BJ (cell line): ENCODE results near the gene APBB2. TPM values are rescaled to one million over a fixed set of nuclear protein-coding genes. Genes with fewer than 3 reads are reported as not detected.
"Not testable (repeated sequence)": the region's sequence is repeated elsewhere in the genome, so short reads cannot be mapped to it uniquely, and the experiment has no call there.

Source experiments
- CTCF ChIA-PET: fragments of 350-600 bp; formaldehyde crosslinking; extraction: SDS; loops from one replicate; lab custom pipeline; 2021; ENCODE audit warnings: antibody characterized with exemption, inconsistent platforms; lab: Yijun Ruan, JAX
- POLR2A ChIA-PET: fragments of 300-600 bp; sonication (Branson Sonifier 250); formaldehyde crosslinking; extraction: SDS; loops from one replicate; lab custom pipeline; 2021; ENCODE audit warnings: antibody characterized with exemption; lab: Charles Lee
- DNase-seq: peaks from one replicate; pipeline ENCODE4 v3.0.0-alpha.2; 2011; ENCODE audit warnings: low read depth
- H3K27me3 ChIP-seq: 2 replicates; pipeline ENCODE4 v1.6.0; 2011; ENCODE audit warnings: low read length; ENCODE audit not compliant: control insufficient read depth, insufficient read depth
- H3K36me3 ChIP-seq: 2 replicates; pipeline ENCODE4 v1.5.1; 2011; ENCODE audit warnings: low read length; ENCODE audit not compliant: control insufficient read depth, insufficient read depth
- H3K4me3 ChIP-seq: 2 replicates; pipeline ENCODE4 v1.5.1; 2011; ENCODE audit warnings: low read depth, mild to moderate bottlenecking, control low read depth, low read length
- polyA plus RNA-seq: library from polyadenylated mRNA; depleted of rRNA; stranded (reverse); fragments of >200 nt; gene quantifications from 2 replicates; pipeline ENCODE4 v1.2.3, GENCODE V29; 2011
- TF ChIP-seq, protein P1 (sequence below): IDR thresholded peaks from 2 replicates; pipeline ENCODE4 v1.5.1; 2011; ENCODE audit warnings: low read depth, mild to moderate bottlenecking, control low read depth, inconsistent platforms, low read length, moderate library complexity; ENCODE audit not compliant: insufficient read depth

Gene APBB2
- polyA plus RNA-seq, 1 experiment: 50.3 TPM

GRCh38 chr4:41148931-41149330, 65.4 kb downstream of the APBB2 start:
- ChIA-PET CTCF (no interaction called here), POLR2A (no interaction called here)
- no peak overlapping the region for H3K4me3 ChIP-seq
- TF ChIP-seq, protein P1, sequence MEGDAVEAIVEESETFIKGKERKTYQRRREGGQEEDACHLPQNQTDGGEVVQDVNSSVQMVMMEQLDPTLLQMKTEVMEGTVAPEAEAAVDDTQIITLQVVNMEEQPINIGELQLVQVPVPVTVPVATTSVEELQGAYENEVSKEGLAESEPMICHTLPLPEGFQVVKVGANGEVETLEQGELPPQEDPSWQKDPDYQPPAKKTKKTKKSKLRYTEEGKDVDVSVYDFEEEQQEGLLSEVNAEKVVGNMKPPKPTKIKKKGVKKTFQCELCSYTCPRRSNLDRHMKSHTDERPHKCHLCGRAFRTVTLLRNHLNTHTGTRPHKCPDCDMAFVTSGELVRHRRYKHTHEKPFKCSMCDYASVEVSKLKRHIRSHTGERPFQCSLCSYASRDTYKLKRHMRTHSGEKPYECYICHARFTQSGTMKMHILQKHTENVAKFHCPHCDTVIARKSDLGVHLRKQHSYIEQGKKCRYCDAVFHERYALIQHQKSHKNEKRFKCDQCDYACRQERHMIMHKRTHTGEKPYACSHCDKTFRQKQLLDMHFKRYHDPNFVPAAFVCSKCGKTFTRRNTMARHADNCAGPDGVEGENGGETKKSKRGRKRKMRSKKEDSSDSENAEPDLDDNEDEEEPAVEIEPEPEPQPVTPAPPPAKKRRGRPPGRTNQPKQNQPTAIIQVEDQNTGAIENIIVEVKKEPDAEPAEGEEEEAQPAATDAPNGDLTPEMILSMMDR: no peak
- H3K27me3 ChIP-seq: no peaks in the 10 kb centered on the region
- no peak for DNase-seq
- H3K36me3 ChIP-seq: no peaks in the 10 kb centered on the region

- H3K36me3 ChIP-seq: no peaks in the 10 kb centered on the region
- CTCF ChIA-PET: interaction anchor here (0.6 kb wide), 1 partner anchor 1479 kb away, joined by 3 read pairs; no protein-coding TSS in a partner anchor
- H3K27me3 ChIP-seq: no peaks in the 10 kb centered on the region
- DNase-seq: no peak
- POLR2A ChIA-PET: no interaction called here
- no peak overlapping the region for H3K4me3 ChIP-seq
- TF ChIP-seq, protein P1: no peak
These were observed 66.0 kb downstream of the APBB2 start for GRCh38 chr4:41148292-41148691.

GRCh38 chr4:41147570-41147969, 66.8 kb downstream of the APBB2 start:
- H3K4me3 ChIP-seq, H3K36me3 ChIP-seq, H3K27me3 ChIP-seq, DNase-seq: not testable (repeated sequence)
- POLR2A ChIA-PET: interaction anchor here (0.7 kb wide), 2 partner anchors 49 to 67 kb away, joined by 5 to 13 read pairs; partner anchors contain the start of gene APBB2
- CTCF ChIA-PET: interaction anchor here (1.3 to 1.5 kb wide), 2 partner anchors 29 to 171 kb away, joined by 4 read pairs; no protein-coding TSS in a partner anchor

DNA sequence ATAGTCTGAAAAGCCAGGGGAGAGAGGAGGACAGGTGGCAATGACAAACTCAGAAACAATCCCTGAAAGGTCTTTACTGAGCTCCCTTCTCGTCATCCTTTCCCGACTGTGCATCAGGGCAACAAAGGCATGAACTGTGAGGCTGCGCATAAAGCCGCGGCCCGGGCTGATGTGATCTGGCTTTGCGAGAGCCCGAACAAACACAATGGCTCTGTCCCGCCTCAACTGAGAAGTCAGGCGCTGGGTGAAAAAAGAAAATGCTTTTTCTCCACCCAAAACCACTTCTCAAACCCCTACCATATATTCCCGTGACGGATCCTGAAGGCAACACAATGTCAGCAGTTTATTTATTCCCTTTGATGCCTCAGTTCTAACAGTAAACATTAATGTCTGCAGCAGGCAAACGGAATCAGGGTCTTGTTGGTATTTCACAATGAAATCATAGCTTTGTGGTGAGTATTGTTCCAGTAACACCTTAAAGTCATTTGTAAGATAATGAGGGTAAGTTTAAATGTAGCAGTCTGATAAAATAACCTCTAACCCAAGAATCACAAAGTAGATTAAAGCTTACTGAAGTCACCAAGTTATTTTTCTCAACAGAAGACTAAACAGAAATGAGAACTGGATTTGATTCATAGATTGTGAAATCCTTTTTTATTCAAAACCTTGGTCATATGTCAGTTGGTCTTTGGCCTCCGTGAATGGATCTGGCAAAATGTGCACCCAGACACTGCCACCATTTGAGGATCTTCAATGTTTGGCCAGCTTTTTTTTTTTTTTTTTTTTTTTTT, 67.4 kb downstream of the APBB2 start:
- POLR2A ChIA-PET: interaction anchor here (0.7 kb wide), 3 partner anchors 9 to 67 kb away, joined by 3 to 13 read pairs (median 5); partner anchors contain the start of gene APBB2
- TF ChIP-seq, protein P1: no peak
- no peak overlapping the region for H3K4me3 ChIP-seq
- no peaks in the 10 kb centered on the region for H3K36me3 ChIP-seq
- CTCF ChIA-PET: interaction anchor here (0.6 to 1.5 kb wide), 5 partner anchors 14 to 477 kb away, joined by 3 to 4 read pairs (median 4); partner anchors contain the start of gene APBB2
- DNase-seq: no peak
- no peaks in the 10 kb centered on the region for H3K27me3 ChIP-seq

GRCh38 chr4:41146196-41146595, 68.1 kb downstream of the APBB2 start:
- TF ChIP-seq, protein P1: no peak
- Histone ChIP-seq H3K36me3 (no peaks in the 10 kb centered on the region), H3K4me3 (no peak overlapping the region), H3K27me3 (no peaks in the 10 kb centered on the region)
- CTCF ChIA-PET: interaction anchor here (0.6 to 1.5 kb wide), 5 partner anchors 14 to 476 kb away, joined by 3 to 4 read pairs (median 4); partner anchors contain the start of gene APBB2
- DNase-seq: no peak
- POLR2A ChIA-PET: interaction anchor here (0.7 kb wide), 1 partner anchor 10 kb away, joined by 3 read pairs; no protein-coding TSS in a partner anchor
